Hepatocyte (in vitro differentiated cells): ENCODE results near the gene LHX5. TPM values are rescaled to one million over a fixed set of nuclear protein-coding genes. Genes with fewer than 3 reads are reported as not detected.

Experiments used
- DNase-seq: peaks from one replicate; pipeline ENCODE4 v3.0.0-alpha.2; 2016; ENCODE audit warnings: low spot score
- H2AFZ ChIP-seq: fragments of 200-600 bp; sonication (generic); 2 replicates; pipeline ENCODE4 v1.6.0; 2016; ENCODE audit warnings: antibody characterized with exemption, mild to moderate bottlenecking
- H3K27ac ChIP-seq: fragments of 200-600 bp; sonication (generic); 2 replicates; pipeline ENCODE4 v1.5.1; 2016; ENCODE audit warnings: mild to moderate bottlenecking
- H3K27me3 ChIP-seq: fragments of 200-600 bp; sonication (generic); 2 replicates; pipeline ENCODE4 v1.6.1; 2016
- H3K36me3 ChIP-seq: fragments of 200-600 bp; sonication (generic); replicated peaks from 2 replicates; pipeline ENCODE4 v1.5.1; 2016; ENCODE audit warnings: low read depth; ENCODE audit not compliant: insufficient read depth
- H3K4me1 ChIP-seq: fragments of 200-600 bp; sonication (generic); 2 replicates; pipeline ENCODE4 v1.5.1; 2016; ENCODE audit warnings: mild to moderate bottlenecking, moderate library complexity; ENCODE audit not compliant: insufficient read depth
- H3K4me2 ChIP-seq: fragments of 200-600 bp; sonication (generic); 2 replicates; pipeline ENCODE4 v1.6.0; 2016
- H3K4me3 ChIP-seq: fragments of 200-600 bp; sonication (generic); 2 replicates; pipeline ENCODE4 v1.5.1; 2016; ENCODE audit warnings: mild to moderate bottlenecking
- H3K79me2 ChIP-seq: fragments of 200-600 bp; sonication (generic); 2 replicates; pipeline ENCODE4 v1.6.0; 2017; ENCODE audit warnings: mild to moderate bottlenecking
- H3K9me2 ChIP-seq: fragments of 200-600 bp; sonication (generic); replicated peaks from 2 replicates; pipeline ENCODE4 v1.6.0; 2017; ENCODE audit warnings: mild to moderate bottlenecking; ENCODE audit not compliant: insufficient read depth
- H3K9me3 ChIP-seq: fragments of 200-600 bp; sonication (generic); 2 replicates; pipeline ENCODE4 v1.5.1; 2016; ENCODE audit warnings: low read depth, mild to moderate bottlenecking
- H4K20me1 ChIP-seq: fragments of 200-600 bp; sonication (generic); 2 replicates; pipeline ENCODE4 v1.6.0; 2016; ENCODE audit warnings: mild to moderate bottlenecking; ENCODE audit not compliant: insufficient read depth, poor library complexity, severe bottlenecking
- CTCF ChIP-seq: fragments of 200-600 bp; sonication (generic); IDR thresholded peaks from 2 replicates; pipeline ENCODE4 v1.5.1; 2016; ENCODE audit warnings: antibody characterized with exemption, mild to moderate bottlenecking; ENCODE audit not compliant: poor library complexity
- EZH2 ChIP-seq: fragments of 200-600 bp; sonication (generic); IDR thresholded peaks from 2 replicates; pipeline ENCODE4 v1.6.1; 2016; ENCODE audit warnings: antibody characterized with exemption, mild to moderate bottlenecking, borderline replicate concordance
- EZH2phosphoT487 ChIP-seq: fragments of 200-600 bp; sonication (generic); IDR thresholded peaks from one replicate; pipeline ENCODE4 v1.6.1; 2018; ENCODE audit warnings: antibody characterized with exemption, mild to moderate bottlenecking, low read depth, moderate library complexity; ENCODE audit not compliant: unreplicated experiment, severe bottlenecking
- whole genome bisulfite sequencing: methylation state at CpG from one replicate; pipeline ENCODE4 v1.1.6; 2016; ENCODE audit warnings: low lambda C conversion rate; ENCODE audit errors: missing lambda C conversion rate; 5-methylcytosine and 5-hydroxymethylcytosine counted together
- polyA plus RNA-seq: library from polyadenylated mRNA; unstranded; fragments of >200 nt; fragmentation: Nextera tagmentation; extraction: Ambion mirVana; gene quantifications from 2 replicates; pipeline ENCODE4 v1.2.1, GENCODE V29; 2016
- total RNA-seq: library from RNA; depleted of rRNA; stranded (reverse); fragments of >200 nt; gene quantifications from 2 replicates; pipeline ENCODE4 v1.2.3, GENCODE V29; 2014

LHX5 gene
- total and polyA plus RNA-seq, 2 experiments from 2014 or later = 0.06 to 0.10 TPM

DNA sequence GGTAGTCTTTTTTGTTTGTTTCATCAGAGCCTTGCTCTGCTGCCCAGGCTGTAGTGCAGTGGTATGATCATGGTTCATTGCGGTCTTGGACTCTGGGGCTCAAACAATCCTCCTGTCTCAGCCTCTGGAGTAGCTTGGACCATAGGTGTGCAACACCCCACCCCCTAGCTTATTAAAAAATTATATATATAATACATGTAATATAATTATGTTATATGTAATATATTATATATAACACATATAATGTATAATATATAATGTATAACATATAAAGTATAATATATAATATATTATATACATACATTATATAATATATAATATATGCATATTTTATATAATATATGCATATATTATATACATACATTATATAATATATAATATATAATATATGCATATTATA, 21.8 kb downstream of the LHX5 start:
- Histone ChIP-seq H3K4me1 (no peaks in the 10 kb centered on the region), H3K27ac (no peak overlapping the region), H3K9me2 (no peaks in the 10 kb centered on the region), H3K27me3 (peaks cover 3% of the 10 kb centered on the region), H3K9me3 (no peaks in the 10 kb centered on the region), H4K20me1 (no peaks in the 10 kb centered on the region), H2AFZ (no peak overlapping the region), H3K4me3 (no peak overlapping the region), H3K36me3 (no peaks in the 10 kb centered on the region), H3K79me2 (no peaks in the 10 kb centered on the region), H3K4me2 (no peak overlapping the region)
- TF ChIP-seq CTCF (no peak), EZH2phosphoT487 (no peak), EZH2 (no peak)
- DNase-seq = no peak
- WGBS = 94% methylated on average over 1 of the region's 1 CpG

DNA sequence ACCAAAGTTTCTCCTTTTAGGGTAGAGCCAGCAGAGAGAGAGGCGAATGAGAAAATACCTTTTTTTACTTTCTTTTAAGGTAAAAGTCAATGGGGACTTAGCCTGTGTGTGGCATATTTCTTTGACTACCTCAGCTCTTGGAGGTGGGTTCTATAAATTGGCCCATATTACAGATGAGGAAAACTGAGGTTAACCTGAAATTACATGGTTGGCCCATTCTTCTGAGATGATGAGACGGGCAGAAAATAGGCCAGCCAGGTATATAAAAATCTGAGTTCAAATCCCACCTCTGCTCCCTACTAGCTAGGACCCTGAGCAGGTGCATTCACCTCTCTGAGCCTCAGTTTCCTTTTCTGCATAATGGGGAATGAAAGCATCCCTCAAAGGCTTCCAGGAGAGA, 22.4 kb downstream of the LHX5 start:
- Histone ChIP-seq H3K4me3 (no peak overlapping the region), H3K79me2 (no peaks in the 10 kb centered on the region), H3K4me1 (no peaks in the 10 kb centered on the region), H3K36me3 (no peaks in the 10 kb centered on the region), H3K9me2 (no peaks in the 10 kb centered on the region), H3K4me2 (no peak overlapping the region), H3K27ac (no peak overlapping the region), H4K20me1 (no peaks in the 10 kb centered on the region), H3K9me3 (no peaks in the 10 kb centered on the region), H2AFZ (no peak overlapping the region), H3K27me3 (peaks cover 3% of the 10 kb centered on the region)
- TF ChIP-seq CTCF (no peak), EZH2phosphoT487 (no peak), EZH2 (no peak)
- no peak for DNase-seq
- WGBS = 98% methylated on average over 2 of the region's 2 CpGs

- Histone ChIP-seq H2AFZ (no peak overlapping the region), H4K20me1 (no peaks in the 10 kb centered on the region), H3K9me3 (no peaks in the 10 kb centered on the region), H3K4me3 (no peak overlapping the region), H3K4me1 (no peaks in the 10 kb centered on the region), H3K27me3 (peaks cover 3% of the 10 kb centered on the region), H3K27ac (no peak overlapping the region), H3K9me2 (no peaks in the 10 kb centered on the region), H3K79me2 (no peaks in the 10 kb centered on the region), H3K36me3 (no peaks in the 10 kb centered on the region), H3K4me2 (no peak overlapping the region)
- TF ChIP-seq EZH2 (no peak), EZH2phosphoT487 (no peak), CTCF (no peak)
- no peak for DNase-seq
- 65% methylated on average over 7 of the region's 7 CpGs for WGBS
These were observed 22.8 kb downstream of the LHX5 start for GRCh38 chr12:113448873-113449272.
